Kidney capillary endothelial cell (primary cell): ENCODE data around the gene BCAN.

Experiments
- DNase-seq: peaks from one replicate; pipeline ENCODE4 v3.0.0-alpha.2; 2018; ENCODE audit warnings: low spot score

BCAN gene

DNA sequence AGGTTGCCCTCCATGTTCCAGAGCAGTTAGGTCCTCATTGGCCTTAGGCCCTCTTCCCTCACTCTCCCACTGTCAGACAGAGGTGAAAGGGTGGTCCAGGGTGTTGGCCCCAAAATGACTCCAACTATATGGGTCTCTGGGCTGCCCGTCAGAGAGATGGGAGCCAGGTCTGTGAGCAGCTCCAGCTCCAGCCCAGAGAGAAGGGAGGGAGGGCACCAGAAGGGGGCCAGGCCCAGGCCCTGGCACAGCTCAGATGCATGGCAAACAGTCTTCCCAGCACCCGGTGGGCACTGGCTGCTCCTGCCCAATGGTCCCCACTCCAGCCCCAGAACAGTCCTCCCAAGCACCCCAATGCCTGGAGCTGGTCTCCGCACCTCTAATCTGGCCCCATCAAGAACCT is 2.2 kb downstream of the BCAN start:
- no peak for DNase-seq

DNA sequence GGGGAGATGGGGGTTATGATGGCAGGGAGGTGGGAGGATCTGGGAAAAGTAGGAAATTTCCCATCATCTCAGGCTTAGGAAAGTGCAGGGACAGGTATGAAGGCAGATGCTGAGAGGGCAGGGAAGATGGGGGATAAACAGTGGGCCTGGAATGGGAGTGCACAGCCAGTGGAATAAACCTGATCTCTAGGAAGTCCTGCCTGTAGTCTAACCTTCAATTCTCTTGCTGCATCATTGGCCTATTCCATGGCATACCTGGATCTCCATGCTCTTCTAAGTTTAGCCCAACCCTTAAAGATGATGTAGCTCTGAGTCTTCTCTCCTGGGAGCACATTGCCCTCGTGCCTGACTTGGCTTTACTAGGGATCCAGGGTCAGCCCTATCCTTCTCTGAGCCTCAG is 2.7 kb downstream of the BCAN start:
- no peak for DNase-seq

DNA sequence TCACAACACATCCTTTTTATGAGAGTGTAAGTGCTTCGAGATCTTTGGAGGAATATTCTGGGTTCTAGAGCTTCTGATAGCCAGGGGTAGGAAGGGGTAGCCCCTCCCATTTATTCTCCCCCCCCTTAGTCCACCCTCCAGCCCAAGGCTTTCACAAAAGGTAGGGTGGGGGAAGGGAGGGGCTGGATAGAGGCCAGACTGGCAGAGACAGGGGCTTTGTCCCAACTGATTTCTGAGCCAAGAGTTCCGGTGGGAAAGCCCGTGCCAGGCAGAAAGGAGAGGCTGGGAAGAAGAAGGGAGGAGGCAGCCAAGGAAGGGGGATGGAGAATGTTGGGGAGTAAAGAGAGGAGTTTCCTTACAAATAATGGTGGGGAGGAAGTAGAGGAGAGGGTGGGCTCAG is 3.1 kb downstream of the BCAN start:
- DNase-seq = no peak

DNA sequence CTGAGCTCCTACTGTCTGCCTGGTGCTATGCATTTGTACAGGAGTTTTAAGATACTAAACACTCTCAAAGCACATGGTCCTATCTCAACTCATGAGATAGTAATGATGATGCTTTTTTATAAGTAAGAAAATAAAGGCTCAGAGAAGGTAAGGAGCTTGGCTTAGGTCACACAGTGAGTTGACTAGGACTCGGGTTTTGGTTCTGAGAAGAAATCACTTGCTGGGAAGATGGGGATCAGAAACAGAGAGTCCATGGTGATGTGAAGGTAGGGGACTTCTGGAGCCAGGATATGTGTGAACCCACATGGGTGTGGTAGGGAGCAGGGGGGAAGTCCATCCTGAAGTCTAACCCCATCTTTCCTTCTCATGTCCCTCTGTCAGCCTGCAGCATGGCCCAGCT is 3.7 kb downstream of the BCAN start:
- no peak for DNase-seq

DNA sequence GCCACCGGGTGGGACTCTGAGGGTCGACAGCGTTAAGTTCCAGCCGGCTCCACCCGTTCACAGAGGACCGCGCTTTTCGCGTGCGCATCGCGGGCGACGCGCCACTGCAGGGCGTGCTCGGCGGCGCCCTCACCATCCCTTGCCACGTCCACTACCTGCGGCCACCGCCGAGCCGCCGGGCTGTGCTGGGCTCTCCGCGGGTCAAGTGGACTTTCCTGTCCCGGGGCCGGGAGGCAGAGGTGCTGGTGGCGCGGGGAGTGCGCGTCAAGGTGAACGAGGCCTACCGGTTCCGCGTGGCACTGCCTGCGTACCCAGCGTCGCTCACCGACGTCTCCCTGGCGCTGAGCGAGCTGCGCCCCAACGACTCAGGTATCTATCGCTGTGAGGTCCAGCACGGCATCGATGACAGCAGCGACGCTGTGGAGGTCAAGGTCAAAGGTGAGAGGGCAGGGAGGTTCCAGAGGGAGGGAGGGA is 4.9 kb downstream of the BCAN start:
- no peak for DNase-seq

DNA sequence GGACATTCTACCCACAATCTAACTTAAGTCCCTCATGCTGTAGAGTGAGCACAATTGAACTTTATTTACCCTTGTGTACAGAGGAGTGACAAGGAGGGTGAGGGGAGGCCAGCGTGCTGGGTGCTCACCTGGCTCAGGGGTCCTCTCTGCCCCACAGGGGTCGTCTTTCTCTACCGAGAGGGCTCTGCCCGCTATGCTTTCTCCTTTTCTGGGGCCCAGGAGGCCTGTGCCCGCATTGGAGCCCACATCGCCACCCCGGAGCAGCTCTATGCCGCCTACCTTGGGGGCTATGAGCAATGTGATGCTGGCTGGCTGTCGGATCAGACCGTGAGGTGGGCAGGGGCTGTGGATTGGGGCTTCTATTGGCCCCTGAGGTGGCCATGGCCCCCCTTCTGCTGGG is 5.4 kb downstream of the BCAN start:
- DNase-seq = no peak

DNA sequence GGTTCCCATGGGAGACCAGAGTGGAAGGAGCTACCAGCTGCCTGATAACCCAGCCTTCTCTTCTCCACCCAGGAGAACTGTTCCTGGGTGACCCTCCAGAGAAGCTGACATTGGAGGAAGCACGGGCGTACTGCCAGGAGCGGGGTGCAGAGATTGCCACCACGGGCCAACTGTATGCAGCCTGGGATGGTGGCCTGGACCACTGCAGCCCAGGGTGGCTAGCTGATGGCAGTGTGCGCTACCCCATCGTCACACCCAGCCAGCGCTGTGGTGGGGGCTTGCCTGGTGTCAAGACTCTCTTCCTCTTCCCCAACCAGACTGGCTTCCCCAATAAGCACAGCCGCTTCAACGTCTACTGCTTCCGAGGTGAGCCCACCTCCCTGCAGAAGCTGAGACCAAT is 6.6 kb downstream of the BCAN start:
- no peak for DNase-seq

DNA sequence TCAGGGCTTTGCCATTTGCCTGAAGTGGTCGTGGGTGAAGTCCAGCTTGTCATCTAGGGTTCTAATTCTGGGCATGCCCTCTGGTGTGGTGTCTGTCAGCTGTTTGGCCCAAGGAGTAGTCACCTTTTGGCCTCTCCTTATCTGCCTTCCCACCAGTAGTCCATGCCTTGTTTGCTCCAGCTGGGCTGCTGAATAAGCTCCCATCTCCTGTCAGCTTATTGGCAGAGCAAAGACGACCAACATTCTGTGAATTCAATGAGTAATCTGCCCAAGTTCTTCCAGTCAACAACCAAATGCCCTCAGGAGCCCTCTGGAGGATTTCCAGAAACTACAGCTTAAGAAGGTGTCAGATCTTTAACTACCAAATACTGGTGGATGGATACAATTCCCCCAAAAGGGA is 7.0 kb downstream of the BCAN start:
- no peak for DNase-seq

DNA sequence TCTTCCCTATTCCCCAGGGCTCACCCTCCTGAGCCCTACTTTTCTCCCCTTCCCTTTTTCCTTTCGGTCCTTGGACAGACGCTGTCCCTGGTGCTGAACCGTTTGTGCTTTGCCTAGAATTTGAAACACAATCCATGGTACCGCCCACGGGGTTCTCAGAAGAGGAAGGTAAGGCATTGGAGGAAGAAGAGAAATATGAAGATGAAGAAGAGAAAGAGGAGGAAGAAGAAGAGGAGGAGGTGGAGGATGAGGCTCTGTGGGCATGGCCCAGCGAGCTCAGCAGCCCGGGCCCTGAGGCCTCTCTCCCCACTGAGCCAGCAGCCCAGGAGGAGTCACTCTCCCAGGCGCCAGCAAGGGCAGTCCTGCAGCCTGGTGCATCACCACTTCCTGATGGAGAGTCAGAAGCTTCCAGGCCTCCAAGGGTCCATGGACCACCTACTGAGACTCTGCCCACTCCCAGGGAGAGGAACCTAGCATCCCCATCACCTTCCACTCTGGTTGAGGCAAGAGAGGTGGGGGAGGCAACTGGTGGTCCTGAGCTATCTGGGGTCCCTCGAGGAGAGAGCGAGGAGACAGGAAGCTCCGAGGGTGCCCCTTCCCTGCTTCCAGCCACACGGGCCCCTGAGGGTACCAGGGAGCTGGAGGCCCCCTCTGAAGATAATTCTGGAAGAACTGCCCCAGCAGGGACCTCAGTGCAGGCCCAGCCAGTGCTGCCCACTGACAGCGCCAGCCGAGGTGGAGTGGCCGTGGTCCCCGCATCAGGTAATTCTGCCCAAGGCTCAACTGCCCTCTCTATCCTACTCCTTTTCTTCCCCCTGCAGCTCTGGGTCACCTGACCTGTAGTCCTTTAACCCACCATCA is 10.4 kb downstream of the BCAN start:
- DNase-seq = no peak

DNA sequence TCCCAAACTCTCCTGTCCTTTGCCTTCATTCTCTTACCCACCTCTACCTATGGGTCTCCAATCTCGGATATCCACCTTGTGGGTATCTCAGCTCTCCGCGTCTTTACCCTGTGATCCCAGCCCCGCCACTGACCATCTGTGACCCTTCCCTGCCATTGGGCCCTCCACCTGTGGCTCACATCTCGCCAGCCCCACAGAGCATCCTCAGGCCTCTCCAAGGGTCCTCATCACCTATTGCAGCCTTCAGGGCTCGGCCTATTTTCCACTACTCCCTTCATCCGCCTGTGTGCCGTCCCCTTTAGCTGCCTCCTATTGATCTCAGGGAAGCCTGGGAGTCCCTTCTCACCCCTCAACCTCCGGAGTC is 11.1 kb downstream of the BCAN start:
- no peak for DNase-seq

DNA sequence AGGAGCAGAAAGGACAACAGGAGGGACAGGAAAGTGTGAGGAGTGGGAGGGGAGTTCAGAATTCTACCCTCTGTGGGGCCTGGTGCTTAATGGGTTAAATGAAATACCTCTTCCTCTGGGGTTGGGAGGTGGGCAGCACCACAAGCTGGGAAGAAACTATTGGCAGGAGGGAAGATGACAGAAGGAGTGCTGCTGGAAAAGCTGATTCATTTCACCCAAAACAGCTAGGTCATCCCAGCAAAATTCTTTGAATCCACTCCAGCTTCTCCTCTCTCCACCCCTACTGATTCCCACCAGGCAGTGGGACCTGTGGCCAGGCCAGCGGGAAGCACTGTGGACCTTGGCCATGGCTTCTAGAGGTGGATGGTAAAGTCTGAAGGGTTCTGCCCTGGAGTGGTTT is 12.8 kb downstream of the BCAN start:
- DNase-seq = no peak

DNA sequence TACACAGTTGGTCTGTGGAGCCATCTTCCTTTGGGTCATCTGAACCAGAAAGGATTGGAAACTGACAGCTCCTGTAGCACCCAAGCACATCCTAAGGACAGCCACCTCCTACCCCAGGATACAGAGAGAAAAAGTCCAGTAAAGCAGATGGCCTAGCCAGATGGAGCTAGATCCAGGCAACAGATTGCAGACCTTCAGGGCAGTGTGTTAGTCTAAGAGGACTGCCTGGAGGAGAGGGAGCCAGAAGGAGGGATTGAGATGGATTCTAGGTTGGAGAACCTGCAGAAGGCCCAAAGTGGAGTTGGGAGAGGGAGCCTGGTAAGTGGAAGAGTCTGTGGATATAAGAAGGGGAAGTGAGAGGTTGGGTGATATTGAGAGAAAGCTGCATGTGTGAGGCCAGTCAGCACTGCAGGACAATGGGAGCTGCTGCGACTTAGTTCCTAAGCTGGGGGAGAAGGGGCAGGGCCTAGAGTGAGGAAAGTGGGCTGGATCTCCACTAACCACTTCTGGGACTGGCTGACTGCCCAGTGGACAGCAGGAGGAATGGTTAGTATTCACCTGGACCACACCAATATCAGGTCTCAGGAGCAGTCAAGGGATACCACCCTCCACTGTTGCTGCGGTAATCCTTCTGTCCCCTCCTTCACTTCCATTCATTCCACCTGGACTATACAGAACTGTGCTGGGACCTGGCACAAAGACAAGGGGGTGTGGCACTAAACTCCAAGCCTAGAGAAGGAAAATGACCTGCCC is 13.4 kb downstream of the BCAN start:
- no peak for DNase-seq

DNA sequence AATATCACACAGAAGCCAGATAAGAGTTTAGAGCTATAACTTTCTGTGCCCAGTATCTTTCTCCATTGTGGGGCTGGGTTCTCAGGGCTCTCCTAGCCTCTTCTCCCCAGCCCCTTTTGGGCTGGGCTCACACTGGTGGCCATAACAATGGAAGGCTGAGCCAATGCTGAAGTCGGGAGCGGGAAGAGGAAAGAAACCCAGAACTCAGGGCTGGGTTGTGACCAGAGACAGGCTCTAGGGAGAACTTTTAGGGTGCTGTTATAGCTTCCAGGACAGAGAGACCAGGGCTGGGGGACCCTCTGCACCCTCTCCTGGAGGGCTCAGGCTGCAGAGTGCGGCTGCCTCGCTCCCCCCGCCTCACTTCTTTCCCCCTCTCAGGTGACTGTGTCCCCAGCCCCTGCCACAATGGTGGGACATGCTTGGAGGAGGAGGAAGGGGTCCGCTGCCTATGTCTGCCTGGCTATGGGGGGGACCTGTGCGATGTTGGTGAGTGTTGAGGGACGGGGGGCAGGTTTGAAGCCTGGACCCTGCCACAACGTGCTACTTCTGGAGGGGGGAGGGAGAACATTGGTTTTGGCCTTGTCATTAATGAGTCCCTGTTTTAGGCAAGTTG is 14.1 kb downstream of the BCAN start:
- no peak for DNase-seq

DNA sequence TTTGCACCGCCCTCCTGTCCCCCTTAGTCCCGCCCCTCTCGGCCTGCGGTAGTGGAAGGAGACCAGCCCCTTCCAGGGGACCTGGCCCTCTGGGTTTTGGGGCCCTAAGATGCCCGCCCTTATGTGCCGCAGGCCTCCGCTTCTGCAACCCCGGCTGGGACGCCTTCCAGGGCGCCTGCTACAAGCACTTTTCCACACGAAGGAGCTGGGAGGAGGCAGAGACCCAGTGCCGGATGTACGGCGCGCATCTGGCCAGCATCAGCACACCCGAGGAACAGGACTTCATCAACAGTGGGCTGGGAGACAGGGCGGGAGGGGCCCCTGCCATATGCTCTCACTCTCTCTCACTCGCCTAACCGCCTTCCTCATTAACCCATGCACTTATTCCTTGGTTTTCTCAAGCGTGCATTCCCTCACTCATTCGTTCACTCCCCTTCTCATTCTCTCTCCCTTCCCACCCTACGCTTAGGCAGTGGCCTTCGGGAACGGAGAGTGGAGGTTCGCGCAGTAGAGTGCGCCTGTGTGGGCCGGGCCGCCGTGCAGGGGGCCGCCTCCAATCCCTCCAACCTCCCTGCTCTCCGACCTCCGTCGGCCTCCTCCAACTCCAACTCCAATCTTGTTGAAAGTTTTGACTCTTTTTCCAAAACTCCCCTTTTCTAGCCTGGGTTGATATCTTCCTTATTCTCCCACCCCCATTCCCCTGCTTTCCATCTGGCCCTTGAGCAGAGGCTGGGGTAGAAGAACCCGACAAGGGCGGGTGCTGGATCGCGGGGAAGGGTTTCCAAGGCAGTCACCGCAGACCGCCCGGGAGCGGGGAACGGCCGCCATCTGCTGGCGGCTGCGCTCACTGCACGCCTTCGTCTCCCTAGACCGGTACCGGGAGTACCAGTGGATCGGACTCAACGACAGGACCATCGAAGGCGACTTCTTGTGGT is 15.2 kb downstream of the BCAN start:
- DNase-seq = peak; percentile 68

DNA sequence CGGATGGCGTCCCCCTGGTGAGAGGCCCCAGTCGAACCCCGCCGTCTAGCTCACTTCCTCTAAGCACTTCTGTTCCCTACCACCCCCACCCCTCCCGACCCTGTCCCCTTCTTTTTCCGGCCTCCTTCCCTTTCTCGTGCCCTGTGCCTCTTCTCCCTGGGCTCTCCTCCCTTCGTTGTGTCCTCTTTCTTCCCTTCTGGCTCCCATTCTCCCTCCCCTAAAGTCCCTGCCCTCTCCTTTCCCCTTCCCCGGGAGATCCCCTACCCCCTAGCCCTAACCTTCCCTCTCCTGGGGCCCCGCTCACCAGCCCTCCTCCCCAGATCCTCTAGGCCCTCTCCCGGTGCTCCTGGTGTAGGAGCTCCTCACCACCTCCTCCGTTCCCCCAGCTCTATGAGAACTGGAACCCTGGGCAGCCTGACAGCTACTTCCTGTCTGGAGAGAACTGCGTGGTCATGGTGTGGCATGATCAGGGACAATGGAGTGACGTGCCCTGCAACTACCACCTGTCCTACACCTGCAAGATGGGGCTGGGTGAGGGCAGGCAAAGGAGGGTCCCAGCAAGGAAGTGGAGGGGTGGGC is 15.9 kb downstream of the BCAN start:
- no peak for DNase-seq

DNA sequence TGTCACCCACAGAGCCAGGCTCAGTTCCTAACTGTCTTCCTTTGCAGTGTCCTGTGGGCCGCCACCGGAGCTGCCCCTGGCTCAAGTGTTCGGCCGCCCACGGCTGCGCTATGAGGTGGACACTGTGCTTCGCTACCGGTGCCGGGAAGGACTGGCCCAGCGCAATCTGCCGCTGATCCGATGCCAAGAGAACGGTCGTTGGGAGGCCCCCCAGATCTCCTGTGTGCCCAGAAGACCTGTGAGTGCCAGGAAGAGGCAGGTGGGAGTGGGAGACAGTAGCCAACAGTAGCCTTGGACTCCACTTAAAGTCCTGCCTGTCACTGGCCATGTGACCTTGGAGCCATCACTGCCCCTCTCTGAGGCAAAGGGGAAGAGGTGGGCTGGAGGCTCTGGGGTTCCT is 16.6 kb downstream of the BCAN start:
- no peak for DNase-seq

DNA sequence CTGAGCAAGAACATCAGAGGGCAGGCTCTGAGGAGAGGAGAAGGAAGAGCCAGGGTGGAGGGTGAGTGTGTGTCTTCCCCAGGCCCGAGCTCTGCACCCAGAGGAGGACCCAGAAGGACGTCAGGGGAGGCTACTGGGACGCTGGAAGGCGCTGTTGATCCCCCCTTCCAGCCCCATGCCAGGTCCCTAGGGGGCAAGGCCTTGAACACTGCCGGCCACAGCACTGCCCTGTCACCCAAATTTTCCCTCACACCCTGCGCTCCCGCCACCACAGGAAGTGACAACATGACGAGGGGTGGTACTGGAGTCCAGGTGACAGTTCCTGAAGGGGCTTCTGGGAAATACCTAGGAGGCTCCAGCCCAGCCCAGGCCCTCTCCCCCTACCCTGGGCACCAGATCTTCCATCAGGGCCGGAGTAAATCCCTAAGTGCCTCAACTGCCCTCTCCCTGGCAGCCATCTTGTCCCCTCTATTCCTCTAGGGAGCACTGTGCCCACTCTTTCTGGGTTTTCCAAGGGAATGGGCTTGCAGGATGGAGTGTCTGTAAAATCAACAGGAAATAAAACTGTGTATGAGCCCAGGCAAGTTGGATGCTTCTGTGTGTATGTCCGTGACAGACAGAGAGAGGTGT is 17.1 kb downstream of the BCAN start:
- DNase-seq = no peak

DNA sequence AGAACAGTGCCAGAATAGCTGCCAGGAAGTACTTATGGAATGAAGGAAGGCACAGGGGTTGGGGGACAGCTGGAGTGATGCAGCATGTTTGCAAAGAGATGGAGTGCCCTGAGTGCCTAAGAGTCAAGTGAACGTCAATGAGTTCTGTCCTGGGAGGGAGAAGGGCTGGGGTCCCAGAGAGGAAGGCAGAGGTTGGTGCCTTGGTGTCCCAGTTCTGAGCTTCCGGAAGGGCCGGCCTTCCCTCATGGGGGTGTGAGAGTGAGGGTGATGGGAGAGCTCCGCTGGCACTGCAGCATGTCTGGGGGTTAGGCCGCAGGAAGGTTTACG is 17.7 kb downstream of the BCAN start:
- DNase-seq = no peak

DNA sequence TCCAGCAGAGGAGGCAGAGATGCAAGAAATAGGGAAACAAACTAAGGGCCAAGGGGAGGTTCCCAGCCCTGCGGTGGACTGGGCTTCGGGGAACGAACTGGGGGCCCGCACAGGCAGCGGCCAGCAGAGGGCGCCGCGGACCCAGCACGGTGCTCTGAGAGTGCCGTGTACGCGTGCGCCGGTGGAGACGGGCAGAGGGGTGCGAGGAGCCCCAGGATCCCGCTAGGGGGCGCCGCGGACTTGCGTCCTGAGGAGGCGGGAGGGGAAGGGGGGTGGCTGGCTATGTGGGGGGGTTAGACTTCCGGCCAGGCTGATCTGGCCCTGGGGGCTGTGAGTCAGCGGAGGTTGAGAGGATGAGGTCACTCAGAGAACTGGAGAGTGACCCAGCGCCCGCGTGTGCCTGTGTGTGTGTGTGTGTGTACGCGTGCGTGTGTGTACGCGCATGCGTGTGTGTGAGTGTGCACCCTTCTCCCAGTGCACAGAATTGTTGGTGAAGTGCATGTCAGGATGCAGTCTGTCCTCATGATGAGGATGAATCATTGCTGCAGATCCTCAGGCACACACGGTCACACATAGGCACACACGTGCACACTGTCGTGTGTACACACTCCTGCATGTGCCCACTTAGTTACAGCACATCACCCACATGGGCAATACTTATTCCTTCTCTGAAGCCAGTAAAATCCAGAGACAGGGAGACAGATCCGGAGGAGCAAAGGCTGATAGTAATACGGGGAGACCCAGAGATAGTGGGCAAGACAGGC is 18.3 kb downstream of the BCAN start:
- peak; percentile 96 for DNase-seq

DNA sequence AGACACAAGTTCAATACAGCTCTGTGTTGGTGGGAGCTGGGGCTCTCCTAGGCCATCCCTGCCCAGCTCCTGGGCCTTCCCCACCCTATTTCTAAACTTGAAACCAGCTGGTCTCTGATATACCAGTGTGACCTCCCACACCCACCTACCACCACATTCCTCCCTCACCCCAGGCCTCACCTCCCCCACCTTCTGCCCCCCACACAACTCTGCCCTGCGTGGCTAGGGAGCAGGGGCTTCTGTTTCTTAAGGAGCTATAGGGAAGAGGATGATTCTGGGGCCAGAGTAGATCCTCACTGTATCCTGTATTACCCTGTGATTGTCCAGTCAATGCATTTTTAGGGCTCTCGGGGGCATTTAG is 18.8 kb downstream of the BCAN start:
- no peak for DNase-seq
